ENCODE results near the gene ACTR3C.

ACTR3C gene

DNA sequence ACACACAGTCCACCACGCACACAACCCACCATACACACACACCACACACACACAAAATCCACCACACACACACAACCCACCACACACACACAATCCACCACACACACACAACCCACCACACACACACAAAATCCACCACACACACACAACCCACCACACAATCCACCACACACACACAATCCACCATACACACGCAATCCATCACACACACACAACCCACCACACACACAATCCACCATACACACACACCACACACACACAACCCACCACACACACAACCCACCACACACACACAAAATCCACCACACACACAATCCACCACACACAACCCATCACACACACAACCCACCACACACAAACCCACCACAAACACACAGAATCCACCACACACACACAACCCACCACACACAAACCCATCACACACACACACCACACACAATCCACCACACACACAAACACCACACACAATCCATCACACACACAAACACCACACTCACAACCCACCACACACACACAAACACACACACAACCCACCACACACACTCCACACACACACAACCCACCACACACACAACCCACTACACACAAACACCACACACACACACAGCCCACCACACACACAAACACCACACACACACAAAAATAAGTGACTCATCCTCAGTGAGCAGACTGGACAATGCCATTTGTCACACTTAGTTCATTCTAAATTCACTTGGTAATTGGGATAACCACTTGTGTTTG, 36.4 kb upstream of the ACTR3C start:
- DNase-seq (ENCODE audit: low read depth in 1 of 2, low spot score in 1 of 2): no peak

DNA sequence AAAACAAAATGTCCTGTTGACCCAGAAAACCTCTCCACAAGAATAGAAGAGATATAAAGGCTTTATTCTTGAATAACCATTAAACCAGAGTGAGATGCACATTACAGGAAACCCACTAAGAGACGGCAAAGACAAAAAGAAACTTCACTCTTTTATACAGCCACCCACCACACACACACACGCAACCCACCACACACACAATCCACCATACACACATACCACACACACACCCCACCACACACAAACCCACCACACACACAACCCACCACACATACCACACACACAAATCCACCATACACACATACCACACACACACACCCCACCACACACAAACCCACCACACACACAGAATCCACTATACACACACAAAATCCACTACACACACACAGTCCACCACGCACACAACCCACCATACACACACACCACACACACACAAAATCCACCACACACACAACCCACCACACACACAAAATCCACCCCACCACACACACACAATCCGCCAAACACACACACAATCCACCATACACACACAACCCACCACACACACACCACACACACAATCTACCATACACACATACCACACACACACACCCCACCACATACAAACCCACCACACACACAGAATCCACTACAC, 35.8 kb upstream of the ACTR3C start:
- no peak for DNase-seq (ENCODE audit: low read depth in 1 of 2, low spot score in 1 of 2)

DNA sequence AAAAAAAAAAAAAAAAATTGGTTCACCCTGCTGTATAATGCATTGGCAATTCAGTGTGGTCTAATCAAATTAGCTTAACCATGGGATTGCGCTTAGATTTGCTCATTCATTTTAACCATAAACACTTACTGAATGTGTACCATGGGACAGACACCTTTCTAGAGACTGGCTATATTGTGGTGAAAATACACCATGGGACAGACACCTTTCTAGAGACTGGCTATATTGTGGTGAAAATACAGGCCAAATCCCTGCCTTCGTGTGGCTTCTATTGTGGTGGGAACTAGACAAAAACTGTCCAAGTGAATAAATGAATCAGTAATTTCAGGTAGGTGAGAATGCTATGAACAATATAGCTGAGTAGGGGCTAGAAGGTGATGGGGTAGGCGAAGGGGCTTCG, 35.1 kb upstream of the ACTR3C start:
- no peak for DNase-seq (ENCODE audit: low read depth in 1 of 2, low spot score in 1 of 2)

GRCh38 chr7:150357771-150358427, 34.6 kb upstream of the ACTR3C start:
- DNase-seq (ENCODE audit: low read depth in 1 of 2, low spot score in 1 of 2): no peak

- DNase-seq (ENCODE audit: low read depth in 1 of 2, low spot score in 1 of 2): peak; percentile 38 to 43
Measured at GRCh38 chr7:150357270-150357669, 33.9 kb upstream of the ACTR3C start.

DNA sequence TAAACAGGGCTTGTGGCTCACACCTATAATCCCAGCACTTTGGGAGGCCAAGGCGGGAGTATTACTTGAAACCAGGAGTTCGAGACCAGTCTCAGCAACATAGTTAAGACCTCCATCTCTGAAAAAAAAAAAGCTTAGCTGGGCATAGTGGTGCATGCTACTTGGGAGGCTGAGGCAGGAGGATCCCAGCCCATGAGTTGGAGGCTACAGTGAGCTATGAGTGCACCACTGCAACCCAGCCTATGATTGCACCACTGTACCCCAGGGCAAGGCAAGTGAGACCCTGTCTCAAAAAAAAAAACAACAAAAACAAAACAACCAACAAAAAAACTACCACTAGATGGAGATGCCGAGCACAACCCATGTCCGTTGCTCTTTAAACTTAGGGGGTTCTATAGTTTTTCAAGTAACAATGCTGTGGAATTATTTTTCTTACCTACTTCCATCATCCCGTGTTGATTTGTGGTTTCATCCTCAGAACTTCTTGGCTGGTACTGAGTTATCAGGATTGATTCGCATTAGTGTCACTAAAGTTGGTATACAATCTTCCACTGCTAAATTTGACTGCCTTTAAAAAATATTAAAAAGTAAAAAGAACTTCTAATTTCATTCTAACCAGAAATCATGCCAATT, 33.0 kb upstream of the ACTR3C start:
- no peak for DNase-seq (ENCODE audit: low read depth in 1 of 2, low spot score in 1 of 2)

DNA sequence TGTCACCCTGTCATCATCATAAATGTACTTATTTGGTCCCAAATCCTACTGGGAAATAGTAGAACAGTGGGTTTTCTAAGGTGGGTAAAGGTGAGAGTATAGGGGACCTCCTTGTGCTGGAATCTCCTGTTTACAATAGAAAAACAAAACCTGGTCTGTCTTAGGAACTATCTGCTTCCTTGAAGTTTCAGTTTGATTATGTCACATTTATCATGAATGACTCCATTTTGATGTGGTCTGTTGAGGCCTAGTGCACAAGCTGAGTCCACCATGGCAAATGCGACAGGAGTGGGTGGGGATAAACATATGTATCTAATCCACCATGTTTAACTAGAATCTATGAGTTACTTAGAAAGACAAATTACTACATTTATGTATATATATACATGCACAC, 32.3 kb upstream of the ACTR3C start:
- no peak for DNase-seq (ENCODE audit: low read depth in 1 of 2, low spot score in 1 of 2)

DNA sequence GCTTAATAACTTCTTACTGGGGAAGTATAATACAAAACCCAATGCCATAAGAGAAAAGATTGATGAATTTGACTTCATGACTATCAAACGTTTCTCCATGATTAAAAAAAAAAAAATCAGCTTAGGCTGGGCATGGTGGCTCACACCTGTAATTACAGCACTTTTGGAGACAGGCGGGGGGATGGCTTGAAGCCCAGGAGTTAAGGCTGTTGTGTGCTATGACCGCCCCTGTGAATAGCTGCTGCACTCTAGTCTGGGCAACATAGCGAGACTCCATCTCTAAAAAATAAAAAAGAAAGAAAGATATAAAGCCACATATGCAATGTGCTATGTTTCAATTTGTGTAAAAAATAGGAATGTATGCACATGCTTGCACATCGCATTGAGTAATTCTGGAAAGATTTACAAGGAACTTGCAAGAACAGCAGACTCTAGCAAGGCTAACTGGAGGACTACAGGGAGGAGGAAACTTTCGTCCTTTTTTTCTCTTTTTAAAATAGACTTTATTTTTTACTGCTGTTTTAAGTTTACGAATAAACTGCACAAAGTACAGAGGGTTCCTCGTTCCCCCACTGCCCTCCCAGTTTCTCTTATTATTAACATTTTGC, 28.3 kb upstream of the ACTR3C start:
- no peak for DNase-seq (ENCODE audit: low read depth in 1 of 2, low spot score in 1 of 2)

- no peak for DNase-seq (ENCODE audit: low read depth in 1 of 2, low spot score in 1 of 2)
Measured at GRCh38 chr7:150346922-150347321, 23.6 kb upstream of the ACTR3C start.

DNA sequence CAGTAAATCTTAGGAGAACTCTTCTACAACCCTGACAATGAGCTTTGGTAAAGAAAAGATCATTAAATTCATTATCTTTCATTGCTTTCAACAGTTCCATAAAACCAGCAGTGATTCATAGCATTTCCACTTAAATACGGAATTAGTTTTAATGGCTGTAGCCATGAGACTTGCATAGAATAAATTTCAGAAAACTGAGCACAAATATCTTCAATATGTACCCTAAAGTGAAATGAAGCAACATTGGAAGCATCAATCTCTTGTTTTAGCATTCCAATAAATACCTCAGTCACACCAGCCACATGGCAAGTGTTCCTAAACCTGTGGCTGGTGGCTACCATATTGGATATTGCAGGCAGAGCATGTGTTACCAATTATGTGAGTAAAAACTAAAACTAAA, 21.7 kb upstream of the ACTR3C start:
- no peak for DNase-seq (ENCODE audit: low read depth in 1 of 2, low spot score in 1 of 2)

GRCh38 chr7:150344299-150344698, 21.0 kb upstream of the ACTR3C start:
- no peak for DNase-seq (ENCODE audit: low read depth in 1 of 2, low spot score in 1 of 2)

DNA sequence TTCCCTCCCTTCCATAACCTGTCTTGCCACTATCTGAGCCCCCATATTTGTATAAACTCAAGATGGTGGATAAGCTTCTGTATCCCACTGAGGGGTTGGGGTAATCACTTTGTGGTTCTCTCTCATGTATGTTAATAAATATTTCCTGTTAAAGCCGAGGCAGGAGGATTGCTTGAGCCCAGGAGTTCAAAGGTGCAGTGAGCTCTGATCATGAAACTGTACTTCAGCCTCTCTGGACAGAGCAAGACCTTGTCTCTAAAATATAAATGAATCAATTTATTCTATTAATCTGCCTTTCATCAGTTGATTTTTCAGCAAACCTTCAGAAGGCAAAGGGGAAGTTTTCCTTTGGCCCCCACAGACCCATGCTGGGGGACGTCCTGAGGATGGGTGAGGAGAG, 19.9 kb upstream of the ACTR3C start:
- DNase-seq (ENCODE audit: low read depth in 1 of 2, low spot score in 1 of 2): no peak

DNA sequence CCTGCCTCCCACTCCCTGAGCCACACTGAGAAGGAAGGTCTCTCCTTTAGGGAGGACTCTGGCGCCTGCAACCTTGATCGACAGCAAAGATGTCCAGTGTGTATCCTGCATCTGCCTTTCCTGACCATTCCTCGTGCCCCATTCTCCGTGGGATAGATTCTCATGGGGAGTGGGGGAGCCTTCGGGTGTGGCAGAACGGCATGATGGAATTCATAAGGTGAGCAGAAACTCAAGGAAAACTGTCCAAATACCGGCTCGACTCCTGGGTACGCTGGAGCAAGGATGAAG, 18.7 kb upstream of the ACTR3C start:
- DNase-seq (ENCODE audit: low read depth in 1 of 2, low spot score in 1 of 2): no peak

DNA sequence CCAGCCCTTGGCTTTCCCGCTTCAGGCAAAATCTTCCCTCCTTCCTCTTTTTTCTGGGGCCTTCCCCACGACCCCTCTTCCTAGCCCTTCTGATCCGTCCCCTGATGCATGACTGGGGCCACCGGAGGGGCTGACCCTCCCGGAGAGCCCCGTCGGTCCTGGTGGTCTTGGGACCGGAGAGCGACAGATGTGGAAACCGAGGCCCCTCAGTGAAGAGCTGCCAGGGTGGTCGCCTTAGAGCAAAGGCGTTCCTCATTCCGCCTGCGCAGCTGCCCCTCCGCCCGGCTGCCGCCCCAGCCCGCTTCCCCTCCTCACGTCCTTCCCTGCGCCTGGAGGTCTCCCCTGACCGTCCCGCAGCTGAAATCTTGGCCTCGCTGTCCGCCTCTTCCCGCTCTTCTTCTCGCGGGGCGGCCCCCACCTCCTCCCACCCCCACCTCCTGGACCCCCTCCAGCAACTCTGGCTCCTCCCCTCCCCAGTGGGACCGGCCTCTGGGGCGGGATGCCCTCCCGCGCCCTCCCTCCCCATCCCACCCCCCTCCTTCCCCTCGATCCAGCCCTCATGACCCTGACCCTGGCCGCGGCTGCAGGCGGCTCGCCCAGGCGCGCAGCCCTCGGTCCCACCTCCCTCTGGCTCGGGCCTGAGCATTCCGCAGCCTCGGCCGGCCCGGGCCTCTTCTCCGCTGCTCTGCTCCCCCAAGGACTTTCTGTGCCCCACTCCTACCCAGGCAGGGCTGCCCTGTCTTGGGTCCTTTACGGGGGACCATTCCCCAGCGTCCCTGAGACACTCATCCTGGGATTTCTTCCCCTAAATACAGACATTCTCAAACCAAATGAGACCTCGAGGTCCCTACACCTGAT, 18.1 kb upstream of the ACTR3C start, which contains the start of gene RARRES2:
RARRES2 (minus strand) TSS at position 367 of the 858 bp plus-strand sequence. CDS start 1,020 bp downstream, outside the sequence.
- no peak for DNase-seq (ENCODE audit: low read depth in 1 of 2, low spot score in 1 of 2)

GRCh38 chr7:150340875-150341262, 17.5 kb upstream of the ACTR3C start:
- DNase-seq (ENCODE audit: low read depth in 1 of 2, low spot score in 1 of 2): no peak

DNA sequence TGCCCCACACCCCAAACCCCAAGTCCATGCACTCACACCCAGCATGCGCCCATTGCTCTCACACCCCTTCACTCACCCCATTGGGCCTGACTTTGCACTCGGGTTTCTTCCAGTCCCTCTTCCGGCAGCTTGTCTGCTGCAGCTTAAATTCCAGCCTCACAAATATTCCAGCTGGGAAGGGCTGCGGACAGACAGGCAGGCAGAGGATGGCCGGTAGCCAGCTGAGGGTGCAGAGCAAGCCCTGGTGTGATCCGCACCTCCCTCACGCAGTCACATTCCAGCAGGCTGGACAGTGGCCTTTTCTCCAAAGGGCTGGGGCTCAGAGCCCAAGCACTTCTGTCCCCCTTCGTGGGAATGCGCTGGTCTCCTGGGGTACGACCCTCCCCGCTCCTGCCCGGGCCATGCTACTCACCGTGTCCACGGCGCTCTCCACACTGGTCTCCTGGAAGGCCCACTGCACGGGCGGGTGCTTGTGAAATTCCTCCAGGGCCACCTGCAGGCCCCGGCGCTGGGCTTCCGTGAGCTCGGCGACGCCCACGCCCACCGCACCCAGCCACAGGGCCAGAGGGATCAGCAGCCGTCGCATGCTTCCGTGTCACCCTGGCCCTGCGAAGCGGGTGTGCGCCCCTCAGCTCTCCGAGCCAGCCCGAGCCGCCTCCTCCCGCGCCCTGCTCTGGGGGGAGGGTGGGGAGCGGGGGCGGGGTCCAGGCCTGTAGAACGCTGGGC, 16.8 kb upstream of the ACTR3C start:
- DNase-seq (ENCODE audit: low read depth in 1 of 2, low spot score in 1 of 2): no peak

GRCh38 chr7:150339409-150339809, 16.1 kb upstream of the ACTR3C start:
- no peak for DNase-seq (ENCODE audit: low read depth in 1 of 2, low spot score in 1 of 2)

DNA sequence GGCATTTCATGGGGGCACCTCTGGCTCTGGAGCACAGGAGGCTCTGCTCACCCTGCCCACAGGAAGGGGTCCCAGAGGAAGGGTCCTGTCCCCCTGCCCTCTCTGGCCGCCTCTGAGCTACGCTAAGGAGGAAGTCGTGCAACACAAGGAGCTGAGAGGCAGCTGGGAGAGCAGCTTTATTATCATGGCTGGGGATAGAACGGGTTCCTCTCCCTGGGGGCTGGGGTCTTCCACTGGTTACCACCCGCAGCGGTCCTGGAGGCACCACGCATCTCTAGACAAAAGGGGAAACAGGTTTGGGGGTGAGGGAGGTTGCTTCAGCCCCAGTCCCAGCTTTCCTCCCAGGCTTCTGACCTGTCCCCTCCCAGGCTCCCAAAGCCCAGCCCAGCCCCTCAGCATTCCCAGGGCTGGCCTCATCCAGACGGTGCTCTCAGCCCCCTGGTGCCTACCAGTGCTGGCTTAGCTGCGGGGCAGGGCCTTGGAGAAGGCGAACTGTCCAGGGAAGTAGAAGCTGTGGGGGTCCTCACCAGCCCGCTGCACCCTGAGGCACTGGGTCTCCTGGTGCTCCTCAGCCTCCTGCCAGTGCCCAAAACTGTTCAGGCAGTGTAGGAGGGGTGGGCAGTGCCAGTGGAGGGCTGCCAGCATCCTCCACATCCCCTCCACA, 15.0 kb upstream of the ACTR3C start:
- DNase-seq (ENCODE audit: low read depth in 1 of 2, low spot score in 1 of 2): no peak

DNA sequence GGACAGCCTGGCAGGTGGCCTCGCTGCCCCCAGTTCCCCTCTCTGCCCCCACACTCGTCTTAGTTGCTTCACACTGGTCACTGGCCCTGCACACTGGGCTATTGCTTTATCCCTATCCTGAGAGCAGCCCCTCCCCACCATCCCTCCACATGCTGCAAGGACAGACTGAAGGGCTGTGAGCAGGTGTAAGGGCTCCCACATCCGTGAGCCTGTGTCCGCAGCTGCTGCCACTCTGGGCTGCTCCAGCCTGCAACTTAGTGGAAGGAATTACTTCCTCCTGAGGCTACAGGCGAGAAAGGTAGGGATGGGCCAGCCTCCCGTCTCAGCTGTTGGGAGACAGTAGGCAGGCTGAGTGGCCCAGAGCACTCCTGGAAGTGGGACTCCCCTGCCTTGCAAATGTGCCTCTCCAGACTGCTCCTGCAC, 14.3 kb upstream of the ACTR3C start:
- DNase-seq (ENCODE audit: low read depth in 1 of 2, low spot score in 1 of 2): no peak

DNA sequence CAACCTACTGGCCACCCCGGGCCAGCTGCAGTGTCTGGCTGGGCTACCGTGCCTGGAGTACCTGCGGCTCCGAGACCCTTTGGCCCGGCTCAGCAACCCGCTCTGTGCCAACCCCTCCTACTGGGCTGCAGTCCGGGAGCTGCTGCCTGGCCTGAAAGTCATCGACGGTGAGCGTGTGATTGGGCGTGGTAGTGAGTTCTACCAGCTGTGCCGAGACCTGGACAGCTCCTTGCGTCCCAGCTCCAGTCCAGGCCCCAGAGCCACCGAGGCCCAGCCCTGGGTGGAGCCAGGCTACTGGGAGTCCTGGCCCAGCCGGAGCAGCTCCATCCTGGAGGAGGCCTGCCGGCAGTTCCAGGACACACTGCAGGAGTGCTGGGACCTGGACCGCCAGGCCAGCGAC, 13.8 kb upstream of the ACTR3C start:
- DNase-seq (ENCODE audit: low read depth in 1 of 2, low spot score in 1 of 2): no peak

All from activated T-helper 1 cell treated with anti-CD3 and anti-CD28 coated beads, Interleukin-2, amount 50 U/mL, for 16 hours (primary cell).